GM23338 (cell line): ENCODE results near the gene MVP.

Experiments
- CTCF ChIP-seq, 2 experiments: fragments of 200-600 bp in 1 of 2; sonication (generic) in 1 of 2; conservative IDR thresholded peaks; 2 replicates each; pipeline versions ENCODE4 v1.5.1 to v1.6.1; 2016 to 2017; ENCODE audit warnings: antibody characterized with exemption in 2 of 2, low read depth in 2 of 2, mild to moderate bottlenecking in 2 of 2, moderate library complexity in 1 of 2
- ETS1 ChIP-seq: IDR thresholded peaks from 2 replicates; pipeline ENCODE4 v1.6.1; 2016; ENCODE audit warnings: antibody characterized with exemption
- EZH2 ChIP-seq: fragments of 200-600 bp; sonication (generic); IDR thresholded peaks from one replicate; pipeline ENCODE4 v1.8.0; 2017; ENCODE audit warnings: antibody characterized with exemption, mild to moderate bottlenecking, low read depth; ENCODE audit not compliant: unreplicated experiment
- POLR2AphosphoS5 ChIP-seq: IDR thresholded peaks from 2 replicates; pipeline ENCODE4 v1.6.1; 2016; ENCODE audit warnings: antibody characterized with exemption, low read depth
- REST ChIP-seq: IDR thresholded peaks from one replicate; pipeline ENCODE4 v1.6.1; 2018; ENCODE audit warnings: antibody characterized with exemption; ENCODE audit not compliant: unreplicated experiment

GRCh38 chr16:29852654-29853053 lies 32.4 kb downstream of the MVP start:
- TF ChIP-seq EZH2: no peak
- TF ChIP-seq CTCF (conservative IDR thresholded peaks at IDR 0.05; ENCODE audit: low read depth in 2 of 2): no peak
- no peak for TF ChIP-seq REST
- no peak for TF ChIP-seq ETS1
- TF ChIP-seq POLR2AphosphoS5: no peak
